Measurements from ENCODE around the gene FKBP14. TPM values are rescaled to one million over a fixed set of nuclear protein-coding genes. Genes with fewer than 3 reads are reported as not detected.

The FKBP14 gene
- total RNA-seq, 4 donors from 2014 or later: 1.4 to 2.4 (median 1.5) TPM

DNA sequence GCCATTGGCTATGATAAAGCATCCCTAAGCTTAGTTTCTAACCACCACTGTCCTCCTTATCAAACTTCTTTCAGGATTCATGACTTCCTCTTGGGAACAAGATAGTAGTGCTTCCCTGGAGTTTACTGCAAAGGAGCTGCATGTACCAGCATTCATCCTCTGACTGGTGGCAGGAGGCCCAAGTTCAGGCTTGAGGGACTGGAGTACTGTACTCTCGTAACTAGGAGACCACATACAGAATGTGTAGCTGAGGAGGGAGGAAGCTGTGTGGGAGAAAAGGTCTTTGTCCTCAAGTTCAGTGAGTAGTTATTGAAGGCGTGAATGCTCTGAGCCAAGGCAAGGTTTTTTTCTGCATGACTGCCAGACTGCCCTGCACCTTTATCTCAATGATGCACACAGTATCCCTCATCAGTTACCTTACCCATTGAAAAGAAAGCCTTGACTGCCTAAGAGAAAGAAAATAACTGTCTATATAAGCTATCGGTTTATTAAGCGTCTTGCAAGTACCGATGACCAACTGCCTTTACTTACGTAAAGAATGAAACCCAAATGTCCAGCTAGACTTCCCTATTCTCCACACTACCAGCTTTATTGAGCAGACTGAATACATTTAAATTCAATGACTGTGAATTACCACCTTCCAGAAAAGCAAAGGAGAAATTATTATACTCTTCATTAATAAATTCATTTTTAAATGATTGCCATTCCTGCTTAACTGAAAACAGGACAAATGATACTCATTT, 49.7 kb downstream of the FKBP14 start:
- intact Hi-C loops (cut with DNase I; ENCODE audit: low total_unique reads) (no loop called here), in situ Hi-C loops (cut with MboI; ENCODE audit: low sequenced_read_pairs in 4 of 4) (no loop called here)
- H3K4me3 ChIP-seq: no peak overlapping the region
- ATAC-seq (no peak), DNase-seq (no peak)
- TF ChIP-seq, protein P1, sequence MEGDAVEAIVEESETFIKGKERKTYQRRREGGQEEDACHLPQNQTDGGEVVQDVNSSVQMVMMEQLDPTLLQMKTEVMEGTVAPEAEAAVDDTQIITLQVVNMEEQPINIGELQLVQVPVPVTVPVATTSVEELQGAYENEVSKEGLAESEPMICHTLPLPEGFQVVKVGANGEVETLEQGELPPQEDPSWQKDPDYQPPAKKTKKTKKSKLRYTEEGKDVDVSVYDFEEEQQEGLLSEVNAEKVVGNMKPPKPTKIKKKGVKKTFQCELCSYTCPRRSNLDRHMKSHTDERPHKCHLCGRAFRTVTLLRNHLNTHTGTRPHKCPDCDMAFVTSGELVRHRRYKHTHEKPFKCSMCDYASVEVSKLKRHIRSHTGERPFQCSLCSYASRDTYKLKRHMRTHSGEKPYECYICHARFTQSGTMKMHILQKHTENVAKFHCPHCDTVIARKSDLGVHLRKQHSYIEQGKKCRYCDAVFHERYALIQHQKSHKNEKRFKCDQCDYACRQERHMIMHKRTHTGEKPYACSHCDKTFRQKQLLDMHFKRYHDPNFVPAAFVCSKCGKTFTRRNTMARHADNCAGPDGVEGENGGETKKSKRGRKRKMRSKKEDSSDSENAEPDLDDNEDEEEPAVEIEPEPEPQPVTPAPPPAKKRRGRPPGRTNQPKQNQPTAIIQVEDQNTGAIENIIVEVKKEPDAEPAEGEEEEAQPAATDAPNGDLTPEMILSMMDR (IDR thresholded peaks at IDR 0.05 in 4 of 5, conservative IDR thresholded peaks at IDR 0.05 in 1 of 5): no peak
- TF ChIP-seq POLR2A (IDR thresholded peaks at IDR 0.05): no peak
- peak overlapping the region in 1 of 4 donors; percentile 5 for H3K27ac ChIP-seq
- no peaks in the 10 kb centered on the region for H3K9me3 ChIP-seq
- H3K36me3 ChIP-seq: no peaks in the 10 kb centered on the region
- H3K4me1 ChIP-seq: no peaks in the 10 kb centered on the region
- H3K27me3 ChIP-seq: no peaks in the 10 kb centered on the region

GRCh38 chr7:29976266-29976665, 50.2 kb downstream of the FKBP14 start:
- no peaks in the 10 kb centered on the region for H3K4me1 ChIP-seq
- no peak for DNase-seq
- in situ Hi-C loops (cut with MboI; ENCODE audit: low sequenced_read_pairs in 4 of 4) (no loop called here), intact Hi-C loops (cut with DNase I; ENCODE audit: low total_unique reads) (no loop called here)
- peak overlapping the region in 1 of 4 donors; percentile 5 for H3K27ac ChIP-seq
- no peak overlapping the region for H3K4me3 ChIP-seq
- no peaks in the 10 kb centered on the region for H3K27me3 ChIP-seq
- no peaks in the 10 kb centered on the region for H3K36me3 ChIP-seq
- TF ChIP-seq, protein P1 (IDR thresholded peaks at IDR 0.05 in 4 of 5, conservative IDR thresholded peaks at IDR 0.05 in 1 of 5): no peak
- TF ChIP-seq POLR2A (IDR thresholded peaks at IDR 0.05): no peak
- no peak for ATAC-seq
- H3K9me3 ChIP-seq: no peaks in the 10 kb centered on the region

- intact Hi-C loops (cut with DNase I; ENCODE audit: low total_unique reads) (no loop called here), in situ Hi-C loops (cut with MboI; ENCODE audit: low sequenced_read_pairs in 4 of 4) (no loop called here)
- no peak for DNase-seq
- Histone ChIP-seq H3K36me3 (no peaks in the 10 kb centered on the region), H3K27me3 (no peaks in the 10 kb centered on the region), H3K9me3 (no peaks in the 10 kb centered on the region), H3K4me1 (no peaks in the 10 kb centered on the region), H3K27ac (no peak overlapping the region), H3K4me3 (no peak overlapping the region)
- ATAC-seq: no peak
- TF ChIP-seq, protein P1 (IDR thresholded peaks at IDR 0.05 in 4 of 5, conservative IDR thresholded peaks at IDR 0.05 in 1 of 5): no peak
- TF ChIP-seq POLR2A (IDR thresholded peaks at IDR 0.05): no peak
These were observed 50.9 kb downstream of the FKBP14 start for GRCh38 chr7:29975561-29975960.

- H3K9me3 ChIP-seq: no peaks in the 10 kb centered on the region
- no peaks in the 10 kb centered on the region for H3K27me3 ChIP-seq
- no peak overlapping the region for H3K27ac ChIP-seq
- H3K36me3 ChIP-seq: no peaks in the 10 kb centered on the region
- H3K4me3 ChIP-seq: no peak overlapping the region
- in situ Hi-C loops (cut with MboI; ENCODE audit: low sequenced_read_pairs in 4 of 4): no loop called here
- ATAC-seq (no peak), DNase-seq (no peak)
- intact Hi-C loops (cut with DNase I; ENCODE audit: low total_unique reads): no loop called here
- H3K4me1 ChIP-seq: no peaks in the 10 kb centered on the region
- TF ChIP-seq POLR2A (IDR thresholded peaks at IDR 0.05): no peak
- TF ChIP-seq, protein P1 (IDR thresholded peaks at IDR 0.05 in 4 of 5, conservative IDR thresholded peaks at IDR 0.05 in 1 of 5): no peak
These were observed 52.2 kb downstream of the FKBP14 start for GRCh38 chr7:29974286-29974685.

DNA sequence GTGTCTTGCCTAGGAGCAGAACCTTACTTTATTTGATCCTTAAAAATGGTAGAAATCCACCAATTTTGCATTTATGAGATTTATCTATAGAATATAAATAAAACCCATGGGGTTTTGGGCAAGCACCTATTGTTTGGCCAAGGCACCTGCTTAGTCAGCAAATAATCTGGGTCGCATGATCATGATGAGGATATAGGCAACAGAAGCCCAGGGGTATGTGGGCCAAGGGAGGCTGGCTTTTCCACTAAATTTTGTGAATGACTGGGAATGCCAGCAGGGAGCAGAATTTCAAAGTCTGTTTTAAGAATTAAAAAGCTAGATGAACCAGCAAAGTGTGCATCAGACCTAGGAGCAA, 54.2 kb downstream of the FKBP14 start:
- ATAC-seq (no peak), DNase-seq (no peak)
- Histone ChIP-seq H3K9me3 (no peaks in the 10 kb centered on the region), H3K27ac (no peak overlapping the region), H3K4me3 (no peak overlapping the region), H3K36me3 (no peaks in the 10 kb centered on the region), H3K4me1 (no peaks in the 10 kb centered on the region), H3K27me3 (no peaks in the 10 kb centered on the region)
- intact Hi-C loops (cut with DNase I; ENCODE audit: low total_unique reads) (no loop called here), in situ Hi-C loops (cut with MboI; ENCODE audit: low sequenced_read_pairs in 4 of 4) (no loop called here)
- TF ChIP-seq, protein P1 (IDR thresholded peaks at IDR 0.05 in 4 of 5, conservative IDR thresholded peaks at IDR 0.05 in 1 of 5): no peak
- no peak for TF ChIP-seq POLR2A (IDR thresholded peaks at IDR 0.05)
